T-helper 17 cell (primary cell): ENCODE measurements around the gene PRR5. TPM values are rescaled to one million over a fixed set of nuclear protein-coding genes. Genes with fewer than 3 reads are reported as not detected.

ENCODE experiments used
- ATAC-seq: fragments of 150-1000 bp; cut with Tn5 transposase; 2 replicates; pipeline ENCODE4 v1.10.0; 2021; ENCODE audit warnings: mild to moderate bottlenecking, moderate library complexity
- DNase-seq, 3 donors: peaks; one replicate each; pipeline versions ENCODE4 v3.0.0 to v3.0.0-alpha.2; 2020 to 2021
- H3K9me3 ChIP-seq: one replicate; pipeline ENCODE4 v1.7.0; 2013; ENCODE audit warnings: low read length, mild to moderate bottlenecking; ENCODE audit not compliant: control insufficient read depth, poor library complexity, severe bottlenecking
- H3K27ac Mint-ChIP-seq: one replicate; pipeline ENCODE4 v1.8.0; 2022; ENCODE audit warnings: mild to moderate bottlenecking, moderate library complexity, mixed read lengths
- H3K27me3 Mint-ChIP-seq: one replicate; pipeline ENCODE4 v1.8.0; 2022; ENCODE audit warnings: mixed read lengths
- H3K36me3 Mint-ChIP-seq: one replicate; pipeline ENCODE4 v1.8.0; 2022; ENCODE audit warnings: low read depth, mixed read lengths
- H3K4me1 Mint-ChIP-seq: one replicate; pipeline ENCODE4 v1.8.0; 2022; ENCODE audit warnings: mild to moderate bottlenecking, mixed read lengths
- H3K4me3 Mint-ChIP-seq: one replicate; pipeline ENCODE4 v1.8.0; 2022; ENCODE audit warnings: mild to moderate bottlenecking, moderate library complexity, mixed read lengths
- total RNA-seq, 4 donors: library from RNA in 2 of 4; stranded (reverse) in 2 of 4; gene quantifications; one replicate each; pipeline ENCODE4 v1.2.3 and lab custom pipeline; 2022 to 2026

The PRR5 gene
- total RNA-seq, 2 donors from 2014 or later, result 51.8 to 52.2 TPM

DNA sequence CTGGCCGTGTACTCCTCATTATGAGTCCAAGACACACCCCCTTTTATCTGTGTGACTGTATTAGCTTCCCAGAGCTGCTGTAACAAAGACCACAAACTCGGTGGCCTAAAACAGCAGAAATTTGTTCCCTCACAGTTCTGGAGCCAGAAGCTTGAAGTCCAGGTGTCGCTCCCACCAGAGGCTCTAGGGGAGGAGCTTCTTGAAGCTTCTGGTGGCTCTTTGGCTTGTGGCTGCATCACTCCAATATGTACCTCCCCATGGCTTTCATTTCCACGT lies 3.0 kb downstream of the PRR5 start:
- Mint-ChIP-seq H3K4me3 (peak overlapping the region; percentile 52), H3K27ac (no peak overlapping the region), H3K36me3 (no peaks in the 10 kb centered on the region), H3K4me1 (peaks cover 17% of the 10 kb centered on the region), H3K27me3 (no peaks in the 10 kb centered on the region)
- DNase-seq (no peak), ATAC-seq (no peak)
- no peaks in the 10 kb centered on the region for H3K9me3 ChIP-seq

DNA sequence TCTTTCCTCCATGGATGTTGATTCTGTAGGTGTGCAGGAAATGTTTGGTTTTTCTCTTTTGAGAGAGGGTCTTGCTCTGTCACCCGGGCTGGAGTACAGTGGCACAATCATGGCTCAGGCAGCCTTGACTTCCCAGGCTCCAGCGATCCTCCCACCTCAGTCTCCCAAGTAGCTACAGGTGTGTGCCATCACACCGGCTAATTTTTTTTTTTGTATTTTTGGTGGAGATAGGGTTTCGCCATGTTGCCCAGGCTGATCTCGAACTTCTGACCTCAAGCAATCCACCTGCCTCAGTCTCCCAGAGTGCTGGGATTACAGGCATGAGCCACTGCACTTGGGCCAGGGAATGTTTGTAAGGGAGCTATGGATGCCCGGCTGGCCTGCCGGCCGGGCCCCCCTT lies 4.5 kb downstream of the PRR5 start:
- H3K4me3 Mint-ChIP-seq, result no peak overlapping the region
- no peaks in the 10 kb centered on the region for H3K36me3 Mint-ChIP-seq
- H3K9me3 ChIP-seq, result no peaks in the 10 kb centered on the region
- no peak overlapping the region for H3K27ac Mint-ChIP-seq
- H3K27me3 Mint-ChIP-seq, result no peaks in the 10 kb centered on the region
- ATAC-seq (no peak), DNase-seq (no peak)
- peaks cover 26% of the 10 kb centered on the region for H3K4me1 Mint-ChIP-seq

DNA sequence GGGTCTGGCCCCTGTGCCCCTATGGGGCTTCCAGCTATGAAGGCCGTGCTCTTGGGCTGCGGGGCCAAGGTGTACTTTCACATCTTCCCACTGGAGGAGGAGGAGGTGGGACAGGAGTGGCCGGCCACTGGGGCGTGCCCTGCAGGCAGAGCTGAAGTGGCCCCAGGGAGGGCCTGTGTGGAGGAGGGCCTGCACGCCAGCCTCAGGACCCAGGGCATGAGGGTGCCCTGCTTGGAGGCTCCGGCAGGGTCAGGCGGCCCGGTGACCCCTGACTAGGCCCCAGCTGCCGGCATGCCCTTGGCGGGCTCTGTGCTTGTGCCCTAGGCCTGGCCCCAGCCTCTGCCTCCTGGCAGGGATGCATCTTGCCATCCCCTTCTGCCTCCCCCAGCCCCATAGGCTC lies 5.2 kb downstream of the PRR5 start:
- H3K27me3 Mint-ChIP-seq, result no peaks in the 10 kb centered on the region
- peaks cover 26% of the 10 kb centered on the region for H3K4me1 Mint-ChIP-seq
- no peaks in the 10 kb centered on the region for H3K9me3 ChIP-seq
- ATAC-seq, result no peak
- DNase-seq, result no peak
- H3K27ac Mint-ChIP-seq, result peak overlapping the region; percentile 32
- H3K4me3 Mint-ChIP-seq, result no peak overlapping the region
- H3K36me3 Mint-ChIP-seq, result no peaks in the 10 kb centered on the region

DNA sequence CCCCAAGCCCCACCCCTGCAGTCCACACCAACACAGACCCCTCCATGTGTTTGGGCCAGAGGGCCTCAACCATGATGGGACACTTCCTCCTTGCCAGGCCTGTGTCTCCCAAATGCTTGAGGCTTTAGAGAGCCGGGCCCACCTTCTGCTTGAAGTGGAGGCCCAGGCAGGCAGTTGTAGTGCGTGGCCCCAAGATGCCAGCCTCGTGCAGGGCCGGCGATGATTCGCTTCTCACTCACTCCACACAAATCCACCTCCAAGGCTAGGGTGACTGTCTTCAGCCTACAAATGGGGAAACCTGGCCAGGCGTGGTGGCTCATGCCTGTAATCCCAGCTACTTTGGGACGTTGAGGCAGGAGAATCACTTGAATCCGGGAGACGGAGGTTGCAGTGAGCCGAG lies 5.7 kb downstream of the PRR5 start:
- no peak overlapping the region for H3K4me3 Mint-ChIP-seq
- no peaks in the 10 kb centered on the region for H3K36me3 Mint-ChIP-seq
- DNase-seq (no peak), ATAC-seq (no peak)
- H3K4me1 Mint-ChIP-seq, result peaks cover 26% of the 10 kb centered on the region
- H3K27me3 Mint-ChIP-seq, result no peaks in the 10 kb centered on the region
- peak overlapping the region; percentile 32 for H3K27ac Mint-ChIP-seq
- no peaks in the 10 kb centered on the region for H3K9me3 ChIP-seq

DNA sequence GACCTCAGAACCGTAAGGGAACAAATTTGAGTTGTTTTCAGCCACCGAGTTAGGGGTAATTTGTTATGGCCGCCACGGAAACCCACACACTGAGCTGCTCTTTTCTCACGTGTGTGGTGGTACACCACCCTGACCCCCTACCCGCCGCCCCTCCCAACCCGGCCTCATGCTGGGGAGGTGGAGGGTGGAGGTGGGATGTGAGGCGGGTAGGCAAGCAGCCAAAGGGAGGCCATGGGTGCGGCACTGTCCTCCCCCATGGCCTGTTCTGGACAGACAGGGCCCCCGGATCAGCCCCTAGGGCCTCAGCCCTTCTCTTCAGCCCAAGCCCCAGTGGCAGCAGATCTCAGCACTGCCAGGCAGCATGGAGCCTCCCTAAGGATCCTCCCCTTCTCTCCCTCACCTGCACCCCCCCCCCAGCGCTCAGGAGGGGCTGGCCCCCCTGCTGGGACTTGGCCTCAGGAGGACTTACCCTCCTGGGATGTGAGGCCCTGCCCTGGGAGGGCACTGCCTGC lies 7.9 kb downstream of the PRR5 start:
- H3K27ac Mint-ChIP-seq, result peak overlapping the region; percentile 88
- H3K9me3 ChIP-seq, result no peaks in the 10 kb centered on the region
- ATAC-seq (peak; percentile 47), DNase-seq (no peak)
- peak overlapping the region; percentile 81 for H3K4me3 Mint-ChIP-seq
- H3K27me3 Mint-ChIP-seq, result no peaks in the 10 kb centered on the region
- H3K4me1 Mint-ChIP-seq, result peaks cover 31% of the 10 kb centered on the region
- H3K36me3 Mint-ChIP-seq, result no peaks in the 10 kb centered on the region

DNA sequence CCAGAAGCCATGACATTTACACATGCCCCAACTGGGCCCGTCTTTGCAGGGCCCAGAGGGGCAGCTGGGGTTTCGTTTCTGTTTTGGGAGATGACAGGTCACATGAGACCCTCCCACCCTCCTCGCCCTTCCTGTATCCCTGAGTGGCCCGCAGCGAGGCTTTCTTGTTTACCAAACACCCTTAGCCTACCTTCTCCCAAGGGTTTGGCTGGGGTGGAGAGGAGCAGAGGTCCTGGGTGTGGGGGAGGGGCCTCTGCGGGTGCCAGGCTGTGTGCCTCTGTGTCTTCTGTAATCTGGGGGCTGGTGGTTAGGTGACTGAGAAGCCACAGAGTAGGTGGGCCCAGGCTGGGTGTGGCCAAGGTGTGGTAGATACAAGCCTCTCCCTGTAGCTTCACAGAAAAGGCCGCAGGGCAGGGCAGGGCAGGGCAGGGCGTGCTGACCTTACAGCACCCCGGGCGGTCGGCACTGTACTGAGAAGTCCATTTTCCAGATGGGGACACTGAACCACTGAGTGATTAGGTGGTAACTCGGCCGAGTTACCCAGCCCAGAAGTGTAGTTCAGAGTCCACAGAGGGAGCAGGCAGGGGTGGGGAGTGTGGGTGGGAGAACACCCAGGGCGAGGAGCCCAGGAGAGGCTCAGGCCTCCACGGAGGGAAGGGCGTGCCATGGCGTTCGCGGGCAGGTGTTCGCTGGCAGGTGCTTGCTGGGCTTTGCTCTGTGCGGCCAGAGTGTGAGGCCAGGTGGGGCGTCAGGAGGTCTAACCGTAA lies 8.7 kb downstream of the PRR5 start:
- Mint-ChIP-seq H3K4me3 (peak overlapping the region; percentile 81), H3K27ac (peak overlapping the region; percentile 88), H3K4me1 (peaks cover 27% of the 10 kb centered on the region), H3K36me3 (no peaks in the 10 kb centered on the region), H3K27me3 (no peaks in the 10 kb centered on the region)
- ATAC-seq (peak; percentile 66), DNase-seq (no peak)
- no peaks in the 10 kb centered on the region for H3K9me3 ChIP-seq

DNA sequence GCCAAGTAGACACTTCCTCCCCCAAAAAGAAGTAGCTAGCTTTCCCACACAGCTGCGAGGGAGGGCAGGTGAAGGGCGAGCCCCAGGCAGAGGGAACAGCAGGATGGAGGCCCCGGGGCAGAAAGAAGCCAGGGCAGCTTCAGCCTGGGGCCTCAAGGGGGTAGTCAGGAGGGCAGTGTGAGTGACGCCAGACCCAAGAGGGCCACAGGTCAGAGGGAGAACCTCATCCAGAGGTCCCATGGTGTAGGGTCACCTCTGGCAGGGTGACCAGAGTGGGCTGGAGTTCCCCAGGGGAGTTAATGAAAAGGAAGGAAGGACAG lies 9.2 kb downstream of the PRR5 start:
- Mint-ChIP-seq H3K4me1 (peaks cover 25% of the 10 kb centered on the region), H3K27ac (peak overlapping the region; percentile 88), H3K4me3 (peak overlapping the region; percentile 81), H3K36me3 (no peaks in the 10 kb centered on the region), H3K27me3 (no peaks in the 10 kb centered on the region)
- ATAC-seq, result peak; percentile 1
- no peak for DNase-seq
- no peaks in the 10 kb centered on the region for H3K9me3 ChIP-seq

DNA sequence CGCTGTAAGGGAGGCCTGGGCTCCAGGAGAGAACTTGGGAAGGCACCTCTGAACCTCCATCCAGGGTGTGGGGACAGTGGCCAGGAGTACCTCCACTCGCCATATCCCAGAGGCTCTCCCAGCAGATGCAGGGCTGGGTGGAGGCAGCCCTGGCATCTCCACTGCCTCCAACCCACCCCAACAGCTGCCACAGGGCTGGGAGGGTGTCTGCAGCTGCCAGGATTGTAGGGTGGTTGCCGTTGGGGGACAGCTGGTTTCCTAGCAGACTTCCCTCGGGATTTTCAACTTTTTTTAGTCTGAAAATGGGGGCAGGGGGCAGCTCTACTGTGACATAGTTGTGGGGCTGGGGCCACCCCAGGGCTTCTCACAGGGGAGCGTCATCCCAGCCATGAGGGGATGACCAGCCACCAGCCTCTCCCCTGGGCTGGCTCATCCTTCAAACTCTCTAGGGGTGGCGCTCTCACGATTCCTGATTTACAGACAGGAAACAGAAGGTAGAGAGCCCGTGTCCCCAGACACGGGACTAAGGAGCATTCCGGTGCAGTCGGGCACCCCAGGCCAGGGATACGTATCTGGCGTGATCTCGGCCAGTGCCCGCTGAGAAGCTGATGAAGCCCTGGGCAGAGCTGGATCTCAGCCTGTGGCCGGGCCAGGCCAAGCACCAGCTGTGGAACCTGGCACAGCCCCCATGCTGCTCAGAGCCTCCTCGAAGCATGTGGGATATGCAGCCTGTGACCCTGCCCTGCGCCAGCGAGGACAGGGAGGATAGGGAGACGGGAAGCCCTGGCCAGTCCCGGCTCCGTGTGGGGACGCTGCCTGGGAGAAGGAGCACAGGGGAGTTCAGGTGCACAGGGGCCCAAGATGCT lies 9.9 kb downstream of the PRR5 start:
- Mint-ChIP-seq H3K27me3 (no peaks in the 10 kb centered on the region), H3K4me1 (peaks cover 24% of the 10 kb centered on the region), H3K27ac (peak overlapping the region; percentile 88), H3K36me3 (no peaks in the 10 kb centered on the region), H3K4me3 (no peak overlapping the region)
- DNase-seq, result no peak
- no peak for ATAC-seq
- no peaks in the 10 kb centered on the region for H3K9me3 ChIP-seq

DNA sequence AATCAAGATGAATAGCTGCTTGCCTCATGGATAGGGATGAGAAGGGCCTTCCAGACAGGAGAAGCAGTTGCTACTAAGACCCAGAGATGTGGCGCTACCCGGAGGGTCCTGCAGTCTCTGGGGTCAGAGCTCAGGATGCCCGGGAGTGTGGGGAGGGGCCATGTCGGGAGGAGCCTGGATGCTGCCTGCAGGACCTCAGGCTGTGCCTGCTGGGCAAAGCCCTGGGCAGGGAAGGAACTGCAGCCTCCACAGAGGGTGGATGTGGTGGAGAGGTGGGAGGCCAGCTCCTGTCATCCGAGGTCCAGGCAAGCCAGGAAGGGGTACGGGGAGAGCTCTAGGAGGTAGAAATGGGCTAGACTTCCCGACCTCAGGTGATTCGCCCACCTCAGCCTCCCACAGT lies 11.0 kb downstream of the PRR5 start:
- no peak overlapping the region for H3K4me3 Mint-ChIP-seq
- H3K27ac Mint-ChIP-seq, result no peak overlapping the region
- no peak for ATAC-seq
- H3K36me3 Mint-ChIP-seq, result no peaks in the 10 kb centered on the region
- DNase-seq, result no peak
- peaks cover 24% of the 10 kb centered on the region for H3K4me1 Mint-ChIP-seq
- no peaks in the 10 kb centered on the region for H3K9me3 ChIP-seq
- H3K27me3 Mint-ChIP-seq, result no peaks in the 10 kb centered on the region

DNA sequence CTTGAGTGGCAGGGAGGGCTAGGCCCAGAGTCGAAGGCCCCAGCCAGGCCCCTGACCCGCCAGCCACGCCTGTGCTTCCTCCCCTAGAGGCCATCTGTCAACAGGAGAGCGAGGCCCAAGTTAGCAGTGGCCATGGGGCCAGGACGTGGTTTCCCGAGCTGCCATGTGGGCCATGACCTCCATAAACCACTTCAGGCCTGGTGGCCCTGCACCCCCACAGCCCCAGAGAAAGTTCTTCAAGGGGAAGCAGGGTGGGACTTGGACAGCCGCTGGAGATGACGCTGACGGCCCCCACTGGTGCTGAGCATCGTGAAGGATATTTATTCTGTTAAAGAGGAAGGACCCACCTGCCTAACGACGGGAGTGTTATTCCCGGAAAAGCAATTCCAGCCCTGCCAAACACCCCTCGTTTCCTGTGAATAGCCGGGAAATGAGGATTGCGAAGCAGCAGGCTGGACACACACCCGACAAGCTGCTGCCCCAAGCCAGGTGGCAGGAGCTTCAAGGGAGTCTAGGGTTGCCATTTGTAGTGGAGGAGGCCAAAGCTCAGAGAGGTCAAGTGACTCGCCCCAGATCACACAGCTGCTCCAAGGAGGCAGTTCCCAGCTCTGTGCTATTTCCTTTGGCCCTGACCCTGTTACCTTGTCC lies 12.8 kb downstream of the PRR5 start:
- ATAC-seq (no peak), DNase-seq (no peak)
- peak overlapping the region; percentile 45 for H3K27ac Mint-ChIP-seq
- no peaks in the 10 kb centered on the region for H3K9me3 ChIP-seq
- H3K4me1 Mint-ChIP-seq, result peaks cover 29% of the 10 kb centered on the region
- no peaks in the 10 kb centered on the region for H3K36me3 Mint-ChIP-seq
- peak overlapping the region; percentile 3 for H3K4me3 Mint-ChIP-seq
- no peaks in the 10 kb centered on the region for H3K27me3 Mint-ChIP-seq

DNA sequence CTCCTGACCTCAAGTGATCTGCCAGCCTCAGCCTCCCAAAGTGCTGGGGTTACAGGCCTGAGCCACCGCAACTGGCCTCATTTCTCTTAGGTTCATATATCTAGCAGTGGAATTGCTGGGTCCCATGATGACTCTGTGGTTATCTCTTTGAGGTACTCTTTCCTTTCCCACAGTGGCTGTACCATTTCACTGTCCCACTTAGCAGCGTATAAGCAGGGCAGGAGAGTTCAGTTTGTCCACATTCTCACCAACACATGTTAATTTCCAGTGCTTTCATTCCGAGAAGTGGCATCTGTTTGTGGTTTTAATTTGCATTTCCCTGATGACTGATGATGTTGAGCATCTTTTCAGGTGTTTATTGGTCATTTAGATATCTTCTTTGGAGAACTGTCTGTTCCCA lies 16.4 kb downstream of the PRR5 start:
- H3K4me1 Mint-ChIP-seq, result peaks cover 18% of the 10 kb centered on the region
- H3K27me3 Mint-ChIP-seq, result no peaks in the 10 kb centered on the region
- no peak for DNase-seq
- H3K36me3 Mint-ChIP-seq, result no peaks in the 10 kb centered on the region
- no peaks in the 10 kb centered on the region for H3K9me3 ChIP-seq
- peak overlapping the region; percentile 25 for H3K4me3 Mint-ChIP-seq
- peak overlapping the region; percentile 69 for H3K27ac Mint-ChIP-seq
- ATAC-seq, result peak; percentile 87

DNA sequence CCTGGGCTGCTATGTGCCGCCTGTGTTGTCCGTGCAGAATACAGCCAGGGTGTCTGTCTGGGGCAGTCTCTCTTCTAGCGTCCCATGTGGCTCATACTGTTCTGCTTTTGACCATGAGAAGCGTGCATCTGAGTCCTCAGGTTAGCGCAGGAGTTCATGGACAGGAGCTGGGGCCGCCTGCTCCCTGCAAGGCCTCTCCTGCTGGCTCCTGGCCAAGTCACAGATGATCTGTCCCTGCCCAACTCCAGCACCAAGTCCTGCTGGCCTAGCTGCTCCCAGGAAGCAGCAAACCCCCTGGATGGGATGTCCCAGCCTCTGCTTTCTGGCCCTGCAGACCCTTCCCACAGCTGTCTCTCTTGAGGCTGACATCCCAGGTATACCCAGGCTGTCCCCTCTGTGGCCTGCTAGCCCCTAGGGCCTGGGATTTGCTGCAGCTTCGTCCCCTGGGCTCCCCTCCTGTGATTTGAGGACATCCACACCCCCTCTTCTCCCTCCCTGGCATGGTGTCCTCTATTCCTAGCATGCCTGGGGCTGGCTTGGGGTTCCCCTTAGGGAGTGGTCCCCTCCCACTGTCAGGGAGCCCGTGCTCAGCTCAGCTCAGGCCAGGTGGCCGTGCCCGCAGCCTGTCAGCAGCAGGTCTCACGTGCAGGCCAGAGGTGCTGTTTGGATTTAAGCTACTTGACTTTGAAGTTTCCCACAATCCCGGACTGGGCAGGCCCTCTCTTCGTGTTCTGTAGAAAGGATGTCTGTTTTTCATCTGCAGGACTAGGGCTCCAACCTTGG lies 17.8 kb downstream of the PRR5 start:
- Mint-ChIP-seq H3K4me3 (peak overlapping the region; percentile 25), H3K36me3 (no peaks in the 10 kb centered on the region), H3K4me1 (peaks cover 14% of the 10 kb centered on the region), H3K27ac (no peak overlapping the region), H3K27me3 (no peaks in the 10 kb centered on the region)
- ATAC-seq (no peak), DNase-seq (no peak)
- H3K9me3 ChIP-seq, result no peaks in the 10 kb centered on the region

DNA sequence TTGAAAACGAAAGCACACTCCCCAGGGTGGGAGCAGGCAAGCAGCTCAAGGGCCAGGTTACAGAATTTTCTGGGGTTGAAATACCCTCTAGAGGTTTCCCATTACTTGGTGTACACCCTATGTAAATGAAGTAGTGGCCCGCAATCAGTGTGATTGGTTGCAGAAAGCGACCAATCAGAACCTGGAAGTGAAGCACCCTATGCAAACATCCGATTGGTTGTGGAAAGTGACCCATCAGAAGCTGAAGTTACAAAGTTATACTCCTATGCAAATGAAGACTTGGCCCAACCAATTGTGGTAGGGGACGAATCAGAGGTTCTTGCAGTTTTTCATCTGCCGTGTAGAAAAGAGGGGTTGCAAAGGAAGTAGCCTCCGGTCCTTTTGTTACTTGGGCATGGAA lies 19.2 kb downstream of the PRR5 start:
- Mint-ChIP-seq H3K27ac (no peak overlapping the region), H3K4me1 (peaks cover 14% of the 10 kb centered on the region), H3K4me3 (no peak overlapping the region), H3K36me3 (no peaks in the 10 kb centered on the region), H3K27me3 (no peaks in the 10 kb centered on the region)
- no peaks in the 10 kb centered on the region for H3K9me3 ChIP-seq
- DNase-seq (no peak), ATAC-seq (no peak)
